Measurements from ENCODE around the gene TNNC1.

Gene TNNC1

GRCh38 chr3:52480768-52481715 is 27.2 kb upstream of the TNNC1 start:
- TF ChIP-seq, protein P1, sequence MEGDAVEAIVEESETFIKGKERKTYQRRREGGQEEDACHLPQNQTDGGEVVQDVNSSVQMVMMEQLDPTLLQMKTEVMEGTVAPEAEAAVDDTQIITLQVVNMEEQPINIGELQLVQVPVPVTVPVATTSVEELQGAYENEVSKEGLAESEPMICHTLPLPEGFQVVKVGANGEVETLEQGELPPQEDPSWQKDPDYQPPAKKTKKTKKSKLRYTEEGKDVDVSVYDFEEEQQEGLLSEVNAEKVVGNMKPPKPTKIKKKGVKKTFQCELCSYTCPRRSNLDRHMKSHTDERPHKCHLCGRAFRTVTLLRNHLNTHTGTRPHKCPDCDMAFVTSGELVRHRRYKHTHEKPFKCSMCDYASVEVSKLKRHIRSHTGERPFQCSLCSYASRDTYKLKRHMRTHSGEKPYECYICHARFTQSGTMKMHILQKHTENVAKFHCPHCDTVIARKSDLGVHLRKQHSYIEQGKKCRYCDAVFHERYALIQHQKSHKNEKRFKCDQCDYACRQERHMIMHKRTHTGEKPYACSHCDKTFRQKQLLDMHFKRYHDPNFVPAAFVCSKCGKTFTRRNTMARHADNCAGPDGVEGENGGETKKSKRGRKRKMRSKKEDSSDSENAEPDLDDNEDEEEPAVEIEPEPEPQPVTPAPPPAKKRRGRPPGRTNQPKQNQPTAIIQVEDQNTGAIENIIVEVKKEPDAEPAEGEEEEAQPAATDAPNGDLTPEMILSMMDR (conservative IDR thresholded peaks at IDR 0.05; ENCODE audit: low read depth, low read length) = no peak
- Histone ChIP-seq H3K27ac (no peak overlapping the region), H3K4me3 (IDR thresholded peaks at IDR 0.05; ENCODE audit: insufficient read depth, low read depth, low read length) (no peak overlapping the region), H2AFZ (ENCODE audit: low read depth) (no peak overlapping the region), H3K9ac (no peak overlapping the region), H3K36me3 (ENCODE audit: insufficient read depth) (no peaks in the 10 kb centered on the region), H4K20me1 (ENCODE audit: insufficient read depth) (no peaks in the 10 kb centered on the region), H3K79me2 (ENCODE audit: insufficient read depth, low read depth) (no peaks in the 10 kb centered on the region), H3K4me2 (no peak overlapping the region), H3K27me3 (ENCODE audit: insufficient read depth, low read depth) (no peaks in the 10 kb centered on the region), H3K4me1 (ENCODE audit: low read depth, poor library complexity, severe bottlenecking) (no peaks in the 10 kb centered on the region)

DNA sequence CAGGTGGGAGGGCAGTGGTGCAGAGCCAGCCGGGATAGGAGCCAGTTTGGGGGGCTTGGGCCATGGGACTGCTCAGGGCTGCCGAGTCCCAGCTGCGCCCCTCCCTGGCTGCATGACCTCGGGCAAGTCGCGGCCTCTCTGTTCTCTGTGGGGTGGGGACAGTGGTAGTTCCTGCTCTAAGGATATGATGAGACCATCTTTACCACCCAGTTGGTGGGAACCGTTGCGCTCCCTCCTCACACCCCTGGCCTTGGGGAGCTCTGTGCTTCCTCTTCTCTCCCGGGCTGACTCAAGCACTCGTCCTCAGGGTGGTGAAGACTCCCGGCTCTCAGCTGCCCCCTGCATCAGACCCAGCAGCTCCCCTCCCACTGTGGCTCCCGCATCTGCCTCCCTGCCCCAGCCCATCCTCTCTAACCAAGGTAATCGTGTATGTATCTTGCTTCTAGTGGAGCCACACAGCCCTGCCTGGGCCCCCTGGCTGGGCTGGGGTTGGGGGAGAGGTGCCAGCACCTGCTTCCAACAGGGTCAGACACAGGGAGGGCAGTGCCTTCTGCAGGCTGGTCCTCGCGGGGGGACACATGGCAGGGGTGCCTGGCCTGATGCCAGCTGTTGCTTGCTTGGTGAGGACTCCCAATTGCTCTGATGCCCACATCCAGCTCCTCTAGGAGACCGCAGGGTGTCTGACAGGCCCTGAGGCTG is 26.2 kb upstream of the TNNC1 start:
- no peak overlapping the region for H2AFZ ChIP-seq (ENCODE audit: low read depth)
- no peaks in the 10 kb centered on the region for H3K79me2 ChIP-seq (ENCODE audit: insufficient read depth, low read depth)
- no peaks in the 10 kb centered on the region for H3K36me3 ChIP-seq (ENCODE audit: insufficient read depth)

GRCh38 chr3:52479037-52479876 is 25.4 kb upstream of the TNNC1 start:
- H3K79me2 ChIP-seq (ENCODE audit: insufficient read depth, low read depth) = no peaks in the 10 kb centered on the region
- TF ChIP-seq, protein P1 (conservative IDR thresholded peaks at IDR 0.05; ENCODE audit: low read depth, low read length) = no peak
- H3K9ac ChIP-seq = no peak overlapping the region
- H4K20me1 ChIP-seq (ENCODE audit: insufficient read depth) = no peaks in the 10 kb centered on the region
- no peak overlapping the region for H3K27ac ChIP-seq
- H3K36me3 ChIP-seq (ENCODE audit: insufficient read depth) = no peaks in the 10 kb centered on the region
- H3K27me3 ChIP-seq (ENCODE audit: insufficient read depth, low read depth) = no peaks in the 10 kb centered on the region
- no peaks in the 10 kb centered on the region for H3K4me1 ChIP-seq (ENCODE audit: low read depth, poor library complexity, severe bottlenecking)
- H2AFZ ChIP-seq (ENCODE audit: low read depth) = no peak overlapping the region
- H3K4me2 ChIP-seq = no peak overlapping the region
- no peak overlapping the region for H3K4me3 ChIP-seq (IDR thresholded peaks at IDR 0.05; ENCODE audit: insufficient read depth, low read depth, low read length)

More for the DNA sequence above, 26.2 kb upstream of the TNNC1 start:
- no peaks in the 10 kb centered on the region for H3K4me1 ChIP-seq (ENCODE audit: low read depth, poor library complexity, severe bottlenecking)
- TF ChIP-seq, protein P1 (conservative IDR thresholded peaks at IDR 0.05; ENCODE audit: low read depth, low read length) = no peak
- no peak overlapping the region for H3K27ac ChIP-seq
- no peaks in the 10 kb centered on the region for H4K20me1 ChIP-seq (ENCODE audit: insufficient read depth)
- no peak overlapping the region for H3K4me3 ChIP-seq (IDR thresholded peaks at IDR 0.05; ENCODE audit: insufficient read depth, low read depth, low read length)
- H3K27me3 ChIP-seq (ENCODE audit: insufficient read depth, low read depth) = no peaks in the 10 kb centered on the region
- H3K9ac ChIP-seq = no peak overlapping the region
- H3K4me2 ChIP-seq = no peak overlapping the region

DNA sequence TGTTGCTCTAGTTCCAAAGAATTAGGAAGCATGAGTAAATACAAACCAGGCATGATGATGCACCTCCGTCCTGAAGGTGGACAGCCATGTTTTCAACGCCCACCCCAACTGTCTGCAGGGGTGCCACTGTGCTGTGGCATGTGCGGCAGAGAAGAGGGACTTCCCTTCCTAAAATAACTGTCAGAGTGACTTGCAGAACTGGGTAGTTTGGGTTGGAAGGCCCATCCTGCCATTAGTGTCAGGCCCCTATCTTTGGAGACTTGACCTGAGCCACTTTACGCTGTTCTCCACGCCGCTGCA is 23.9 kb upstream of the TNNC1 start:
- H3K4me1 ChIP-seq (ENCODE audit: low read depth, poor library complexity, severe bottlenecking) = no peaks in the 10 kb centered on the region
- H3K4me2 ChIP-seq = no peak overlapping the region
- H4K20me1 ChIP-seq (ENCODE audit: insufficient read depth) = no peaks in the 10 kb centered on the region
- no peak overlapping the region for H3K9ac ChIP-seq
- H3K27me3 ChIP-seq (ENCODE audit: insufficient read depth, low read depth) = no peaks in the 10 kb centered on the region
- no peak overlapping the region for H3K4me3 ChIP-seq (IDR thresholded peaks at IDR 0.05; ENCODE audit: insufficient read depth, low read depth, low read length)
- no peaks in the 10 kb centered on the region for H3K36me3 ChIP-seq (ENCODE audit: insufficient read depth)
- no peak overlapping the region for H2AFZ ChIP-seq (ENCODE audit: low read depth)
- H3K27ac ChIP-seq = no peak overlapping the region
- TF ChIP-seq, protein P1 (conservative IDR thresholded peaks at IDR 0.05; ENCODE audit: low read depth, low read length) = no peak
- H3K79me2 ChIP-seq (ENCODE audit: insufficient read depth, low read depth) = no peaks in the 10 kb centered on the region
